Fibroblast of villous mesenchyme (primary cell): ENCODE measurements around the gene SLCO4A1. TPM values are rescaled to one million over a fixed set of nuclear protein-coding genes. Genes with fewer than 3 reads are reported as not detected.

Source experiments
- DNase-seq: peaks from one replicate; pipeline ENCODE4 v3.0.0-alpha.2; 2010; ENCODE audit warnings: low read depth
- H3K4me3 ChIP-seq: 2 replicates; pipeline ENCODE4 v1.5.1; 2011; ENCODE audit warnings: low read depth, mild to moderate bottlenecking, low read length
- CTCF ChIP-seq: IDR thresholded peaks from 2 replicates; pipeline ENCODE4 v1.5.1; 2012; ENCODE audit warnings: low read depth, mild to moderate bottlenecking, low read length; ENCODE audit not compliant: insufficient read depth
- total RNA-seq: library from RNA; depleted of rRNA; stranded (reverse); fragments of >200 nt; gene quantifications from 2 replicates; pipeline ENCODE4 v1.2.3, GENCODE V29; 2012

The SLCO4A1 gene
- total RNA-seq, 1 donor: 3.0 TPM

DNA sequence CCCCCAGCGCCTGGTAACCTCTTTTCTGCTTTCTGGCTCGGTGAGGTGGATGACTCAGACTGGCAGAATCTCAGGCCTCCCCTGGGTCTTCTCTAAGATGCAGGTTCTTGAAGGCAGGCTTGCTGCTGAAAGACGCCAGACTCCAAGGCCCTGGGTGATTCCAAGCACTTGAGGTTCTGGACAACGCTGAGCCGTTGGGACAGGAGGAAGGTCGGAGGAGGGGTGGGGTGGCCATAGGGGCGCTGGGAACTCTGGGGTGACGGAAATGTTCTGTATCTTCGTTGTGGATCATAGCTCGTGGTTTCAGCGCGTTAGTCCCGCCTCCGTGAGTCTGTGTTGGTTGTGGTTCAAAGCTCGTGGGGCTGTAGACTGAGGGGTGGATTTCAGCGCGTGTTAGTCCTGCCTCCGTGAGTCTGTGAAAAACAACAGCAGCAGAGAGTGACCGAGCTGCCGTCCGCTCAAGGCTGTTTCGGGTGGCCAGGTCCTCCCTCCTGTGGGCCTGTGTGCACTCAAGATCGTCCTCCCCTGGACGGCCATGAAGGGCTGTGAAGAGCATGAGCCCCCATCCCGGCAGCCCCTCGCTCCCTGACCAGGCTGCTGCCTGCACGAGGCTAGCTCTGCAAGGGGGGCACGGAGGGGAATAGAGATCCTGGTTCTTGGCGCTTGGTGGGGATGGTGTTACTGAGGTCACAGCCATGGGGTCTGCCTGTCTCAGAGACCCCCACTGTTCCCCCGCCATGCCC lies 74.1 kb downstream of the SLCO4A1 start:
- no peak for TF ChIP-seq CTCF
- DNase-seq: no peak
- no peak overlapping the region for H3K4me3 ChIP-seq

DNA sequence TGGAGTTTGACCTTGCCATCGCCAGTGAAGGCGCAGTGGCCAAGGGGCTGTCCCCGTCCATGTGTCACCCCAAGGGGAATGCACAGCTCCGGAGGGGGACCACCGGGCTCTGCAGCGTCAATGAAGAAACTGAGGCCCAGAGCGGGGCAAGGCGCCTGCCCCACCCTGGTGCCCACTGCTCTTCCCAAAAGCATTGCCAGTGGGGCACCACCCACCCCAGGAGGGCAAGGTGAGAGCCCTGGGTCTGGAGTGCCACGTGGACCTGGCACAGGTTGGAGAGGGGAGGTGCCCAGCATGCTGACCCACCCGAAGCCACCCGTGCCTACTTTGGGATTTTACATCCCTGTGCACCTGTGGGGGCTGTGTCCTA lies 74.6 kb downstream of the SLCO4A1 start:
- H3K4me3 ChIP-seq: no peak overlapping the region
- no peak for DNase-seq
- no peak for TF ChIP-seq CTCF

DNA sequence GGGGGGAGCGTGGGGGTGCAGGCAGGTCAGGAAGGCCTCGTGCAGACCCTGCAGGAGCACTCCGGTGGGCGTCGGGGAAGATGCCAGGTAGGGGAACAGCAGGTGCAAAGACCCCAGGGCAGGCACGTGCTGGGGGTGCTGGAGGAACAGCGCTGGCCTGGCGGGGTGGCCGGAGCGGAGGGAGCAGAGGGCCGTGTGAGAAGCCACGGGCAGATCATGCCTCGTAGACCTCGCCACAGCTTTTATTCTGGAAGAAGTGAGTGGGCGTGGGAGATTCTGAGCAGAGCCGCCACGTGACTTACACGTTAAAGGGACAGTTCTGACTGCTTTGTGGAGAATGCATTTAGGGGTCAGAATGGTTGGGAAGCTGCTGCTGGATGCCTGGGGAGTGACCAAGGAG lies 75.6 kb downstream of the SLCO4A1 start:
- no peak for DNase-seq
- TF ChIP-seq CTCF: no peak
- no peak overlapping the region for H3K4me3 ChIP-seq

DNA sequence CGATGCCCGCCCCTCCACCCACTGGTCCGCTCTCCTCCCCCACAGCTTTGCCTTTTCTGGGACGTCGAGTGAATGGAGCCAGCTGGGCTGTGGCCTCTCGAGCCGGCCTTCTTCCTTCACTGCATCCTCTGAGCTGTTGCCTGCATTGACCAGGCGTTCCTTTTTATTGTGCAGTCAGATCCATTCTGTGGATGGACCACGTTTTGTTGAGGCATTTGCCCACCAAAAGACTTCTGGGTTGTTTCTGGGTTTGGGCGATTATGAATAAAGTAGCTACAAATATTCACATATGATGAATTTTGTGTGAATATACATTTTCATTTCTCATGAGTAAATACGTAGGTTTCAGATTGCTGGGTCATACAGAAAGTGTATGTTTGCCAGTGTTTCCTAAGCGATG lies 76.2 kb downstream of the SLCO4A1 start:
- DNase-seq: no peak
- TF ChIP-seq CTCF: no peak
- H3K4me3 ChIP-seq: no peak overlapping the region

- no peak for DNase-seq
- TF ChIP-seq CTCF: no peak
- no peak overlapping the region for H3K4me3 ChIP-seq
Measured at GRCh38 chr20:62719250-62719935, 77.1 kb downstream of the SLCO4A1 start.

Other genes starting within 250 kb of the SLCO4A1 start
- gene CABLES2, start 235.2 kb upstream of the SLCO4A1 start, total RNA-seq: 1.7 and 1.9 TPM in 2 replicates
- gene RBBP8NL, start 215.0 kb upstream of the SLCO4A1 start, total RNA-seq: not detected in 2 replicates
- not detected in 2 replicates for gene GATA5, start 166.5 kb upstream of the SLCO4A1 start, total RNA-seq
- under 0.01 TPM in 2 replicates for gene NTSR1, start 66.3 kb downstream of the SLCO4A1 start, total RNA-seq
- gene MRGBP, start 154.0 kb downstream of the SLCO4A1 start, total RNA-seq: 22.2 and 23.7 TPM in 2 replicates
- gene OGFR, start 162.3 kb downstream of the SLCO4A1 start, total RNA-seq: 30.3 and 33.7 TPM in 2 replicates
- under 0.01 and 0.43 TPM in 2 replicates for gene COL9A3, start 174.5 kb downstream of the SLCO4A1 start, total RNA-seq
- gene TCFL5, start 219.3 kb downstream of the SLCO4A1 start, total RNA-seq: 12.6 and 19.0 TPM in 2 replicates